Measurements from ENCODE around the gene FAF2.

The FAF2 gene

DNA sequence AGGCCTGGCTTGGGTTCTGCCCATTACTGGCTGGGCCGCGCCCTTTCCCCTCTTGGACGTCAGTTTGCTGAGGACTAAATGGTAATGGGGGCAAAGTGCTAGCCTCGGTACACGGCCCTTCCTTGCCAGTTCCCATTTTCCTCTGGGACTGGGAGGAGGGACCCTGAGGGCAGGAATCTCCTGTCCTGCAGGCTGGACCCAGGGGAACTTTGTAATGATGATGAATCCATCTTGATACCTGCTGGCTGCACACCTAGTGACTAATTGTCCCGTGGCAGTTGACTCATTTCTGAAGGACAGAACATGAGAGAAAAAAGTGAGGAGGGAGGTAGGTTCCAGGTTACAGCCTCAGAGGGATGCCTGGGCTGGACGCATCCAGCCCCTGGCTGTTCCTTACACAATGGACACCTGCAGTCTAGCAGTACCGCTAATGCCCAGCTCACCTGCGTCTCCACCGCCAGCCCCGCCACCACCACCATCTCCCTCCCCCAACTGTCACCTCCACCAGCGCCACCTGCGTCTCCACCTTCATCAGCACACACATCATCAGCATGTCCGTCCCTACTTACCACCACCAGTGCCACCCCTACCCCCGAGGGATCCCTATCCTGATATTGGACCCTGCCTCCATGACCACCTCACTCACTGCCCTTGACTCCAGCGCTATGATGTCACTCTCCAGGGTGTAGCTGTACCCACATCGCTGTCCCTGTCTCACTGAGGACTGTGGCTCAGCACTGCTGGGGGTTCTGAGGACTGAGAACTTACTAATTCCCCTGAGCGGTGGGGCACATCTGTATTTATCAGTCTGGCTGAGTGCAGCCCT, 105.3 kb downstream of the FAF2 start:
- peaks cover 8% of the 10 kb centered on the region for H3K4me1 ChIP-seq (ENCODE audit: insufficient read depth, low read length)
- H3K9ac ChIP-seq (ENCODE audit: low read depth, low read length), result no peak overlapping the region
- H3K9me3 ChIP-seq (ENCODE audit: insufficient read depth, low read depth, low read length), result no peaks in the 10 kb centered on the region
- H3K27ac ChIP-seq (ENCODE audit: low read length), result no peak overlapping the region
- H3K36me3 ChIP-seq (ENCODE audit: insufficient read depth, low read depth, low read length), result no peaks in the 10 kb centered on the region
- H3K27me3 ChIP-seq (ENCODE audit: insufficient read depth, low read length), result no peaks in the 10 kb centered on the region
- H3K4me3 ChIP-seq (ENCODE audit: low read length), result no peak overlapping the region

DNA sequence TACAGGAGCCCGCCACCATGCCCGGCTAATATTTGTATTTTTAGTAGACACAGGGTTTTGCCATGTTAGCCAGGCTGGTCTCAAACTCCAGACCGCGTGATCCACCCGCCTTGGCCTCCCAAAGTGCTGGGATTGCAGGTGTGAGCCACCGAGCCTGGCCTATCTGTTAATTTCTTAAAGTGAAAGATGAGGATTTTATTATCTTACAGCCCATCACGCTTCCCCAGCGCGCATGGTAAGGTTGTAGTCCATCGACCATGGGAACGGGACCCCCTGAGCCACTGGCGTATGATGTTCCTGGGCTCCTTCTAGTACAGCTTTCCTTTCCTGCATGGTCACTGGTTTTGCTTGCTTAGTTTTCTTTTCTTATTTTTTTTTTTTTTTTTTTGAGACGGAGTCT, 109.7 kb downstream of the FAF2 start:
- no peaks in the 10 kb centered on the region for H3K9me3 ChIP-seq (ENCODE audit: insufficient read depth, low read depth, low read length)
- H3K9ac ChIP-seq (ENCODE audit: low read depth, low read length), result no peak overlapping the region
- H3K27ac ChIP-seq (ENCODE audit: low read length), result no peak overlapping the region
- no peaks in the 10 kb centered on the region for H3K27me3 ChIP-seq (ENCODE audit: insufficient read depth, low read length)
- peaks cover 8% of the 10 kb centered on the region for H3K4me1 ChIP-seq (ENCODE audit: insufficient read depth, low read length)
- no peaks in the 10 kb centered on the region for H3K36me3 ChIP-seq (ENCODE audit: insufficient read depth, low read depth, low read length)
- H3K4me3 ChIP-seq (ENCODE audit: low read length), result no peak overlapping the region

Data from iPS-20b (cell line).